SK-N-SH treated with all-trans-retinoic acid at 6 μM for 48 hours (cell line): ENCODE measurements around the gene PIK3R1.

Source experiments
- ATAC-seq: fragments of 200-7000 bp; cut with Tn5 transposase; 3 replicates; pipeline ENCODE4 v1.9.1; 2020; ENCODE audit warnings: mild to moderate bottlenecking, moderate library complexity
- ARNTL ChIP-seq: fragments of 450-650 bp; formaldehyde crosslinking; IDR thresholded peaks from 2 replicates; pipeline ENCODE4 v1.5.0; 2020; ENCODE audit warnings: low read depth, mild to moderate bottlenecking, moderate library complexity, borderline replicate concordance
- BACH2 ChIP-seq: fragments of 250-450 bp; sonication (Bioruptor Pico); IDR thresholded peaks from 2 replicates; pipeline ENCODE4 v1.9.0; 2021; ENCODE audit warnings: mild to moderate bottlenecking, borderline replicate concordance
- CREB5 ChIP-seq: fragments of 250-450 bp; sonication (Bioruptor Pico); IDR thresholded peaks from 2 replicates; pipeline ENCODE4 v1.5.1; 2020; ENCODE audit warnings: low read depth, mild to moderate bottlenecking, moderate library complexity
- CSDC2 ChIP-seq: fragments of 250-450 bp; sonication (Bioruptor Pico); IDR thresholded peaks from 2 replicates; pipeline ENCODE4 v1.5.0; 2020; ENCODE audit warnings: mild to moderate bottlenecking, moderate library complexity
- CSRNP3 ChIP-seq: fragments of 250-450 bp; sonication (Bioruptor Pico); IDR thresholded peaks from 2 replicates; pipeline ENCODE4 v1.5.1; 2021; ENCODE audit warnings: mild to moderate bottlenecking, moderate library complexity
- ESRRG ChIP-seq: fragments of 250-450 bp; sonication (Bioruptor Pico); IDR thresholded peaks from 2 replicates; pipeline ENCODE4 v1.6.1; 2021; ENCODE audit warnings: mild to moderate bottlenecking
- GLIS3 ChIP-seq: fragments of 250-450 bp; sonication (Bioruptor Pico); IDR thresholded peaks from 2 replicates; pipeline ENCODE4 v1.5.0; 2020; ENCODE audit warnings: mild to moderate bottlenecking, moderate library complexity
- ISL1 ChIP-seq: fragments of 250-450 bp; sonication (Bioruptor Pico); IDR thresholded peaks from 2 replicates; pipeline ENCODE4 v2.1.2; 2022; ENCODE audit warnings: mild to moderate bottlenecking, moderate library complexity
- OSR1 ChIP-seq: fragments of 250-450 bp; sonication (Bioruptor Pico); IDR thresholded peaks from 2 replicates; pipeline ENCODE4 v1.8.0; 2022; ENCODE audit warnings: moderate library complexity, mild to moderate bottlenecking, inconsistent platforms
- PATZ1 ChIP-seq: fragments of 250-450 bp; sonication (Bioruptor Pico); IDR thresholded peaks from 2 replicates; pipeline ENCODE4 v1.8.0; 2020; ENCODE audit warnings: mild to moderate bottlenecking, moderate library complexity, borderline replicate concordance
- POU6F1 ChIP-seq: fragments of 250-450 bp; sonication (Bioruptor Pico); IDR thresholded peaks from 2 replicates; pipeline ENCODE4 v1.8.0; 2021; ENCODE audit warnings: low read depth, mild to moderate bottlenecking, moderate library complexity, borderline replicate concordance
- PPARA ChIP-seq: fragments of 250-450 bp; sonication (Bioruptor Pico); IDR thresholded peaks from 2 replicates; pipeline ENCODE4 v1.5.0; 2020; ENCODE audit warnings: mild to moderate bottlenecking, borderline replicate concordance
- RARB ChIP-seq: fragments of 250-450 bp; sonication (Bioruptor Pico); IDR thresholded peaks from 2 replicates; pipeline ENCODE4 v1.8.0; 2021; ENCODE audit warnings: mild to moderate bottlenecking, moderate library complexity
- SNAI2 ChIP-seq: fragments of 250-450 bp; sonication (Bioruptor Pico); IDR thresholded peaks from 2 replicates; pipeline ENCODE4 v1.5.0; 2020; ENCODE audit warnings: mild to moderate bottlenecking, moderate library complexity
- TCF4 ChIP-seq: fragments of 250-450 bp; sonication (Bioruptor Pico); IDR thresholded peaks from 2 replicates; pipeline ENCODE4 v1.8.0; 2021; ENCODE audit warnings: mild to moderate bottlenecking, moderate library complexity, borderline replicate concordance
- TOX ChIP-seq: fragments of 250-450 bp; sonication (Bioruptor Pico); IDR thresholded peaks from 2 replicates; pipeline ENCODE4 v1.8.0; 2021; ENCODE audit warnings: mild to moderate bottlenecking, moderate library complexity, borderline replicate concordance
- TSHZ2 ChIP-seq: fragments of 250-450 bp; sonication (Bioruptor Pico); IDR thresholded peaks from 2 replicates; pipeline ENCODE4 v1.5.0; 2020; ENCODE audit warnings: mild to moderate bottlenecking, moderate library complexity
- ZC3H10 ChIP-seq: fragments of 250-450 bp; sonication (Bioruptor Pico); IDR thresholded peaks from 2 replicates; pipeline ENCODE4 v1.5.1; 2021; ENCODE audit warnings: mild to moderate bottlenecking, moderate library complexity
- ZFP3 ChIP-seq: fragments of 250-450 bp; sonication (Bioruptor Pico); IDR thresholded peaks from 2 replicates; pipeline ENCODE4 v1.5.0; 2020; ENCODE audit warnings: mild to moderate bottlenecking, moderate library complexity
- ZFP30 ChIP-seq: fragments of 450-650 bp; formaldehyde crosslinking; IDR thresholded peaks from 2 replicates; pipeline ENCODE4 v1.5.0; 2022; ENCODE audit warnings: mild to moderate bottlenecking, moderate library complexity
- ZNF565 ChIP-seq: fragments of 450-650 bp; formaldehyde crosslinking; conservative IDR thresholded peaks from 2 replicates; pipeline ENCODE4 v1.5.0; 2020; ENCODE audit warnings: low read depth, mild to moderate bottlenecking, moderate library complexity
- ZNF70 ChIP-seq: fragments of 450-650 bp; formaldehyde crosslinking; IDR thresholded peaks from 2 replicates; pipeline ENCODE4 v1.5.0; 2020; ENCODE audit warnings: mild to moderate bottlenecking, moderate library complexity
- ZNF8 ChIP-seq: fragments of 450-650 bp; formaldehyde crosslinking; IDR thresholded peaks from 2 replicates; pipeline ENCODE4 v1.5.0; 2020; ENCODE audit warnings: mild to moderate bottlenecking, moderate library complexity

PIK3R1 gene

GRCh38 chr5:68176253-68176652, 39.3 kb upstream of the PIK3R1 start:
- TF ChIP-seq OSR1 (no peak), CREB5 (CRISPR knock-in tag) (no peak), ZNF70 (CRISPR knock-in tag) (no peak), TSHZ2 (CRISPR knock-in tag) (no peak), ZFP30 (no peak), ZNF8 (CRISPR knock-in tag) (no peak), TOX (CRISPR knock-in tag) (no peak), ZC3H10 (no peak), SNAI2 (CRISPR knock-in tag) (no peak), POU6F1 (CRISPR knock-in tag) (no peak), PATZ1 (no peak), GLIS3 (CRISPR knock-in tag) (no peak), ESRRG (CRISPR knock-in tag) (no peak), PPARA (CRISPR knock-in tag) (no peak)
- ATAC-seq: no peak

- ATAC-seq: no peak
- TF ChIP-seq ZFP3 (CRISPR knock-in tag): no peak
- TF ChIP-seq BACH2 (CRISPR knock-in tag): no peak
- TF ChIP-seq, all 23 proteins: peak for 0
These were observed 38.6 kb upstream of the PIK3R1 start for GRCh38 chr5:68176802-68177479.

- no peak for TF ChIP-seq POU6F1 (CRISPR knock-in tag)
- TF ChIP-seq TSHZ2 (CRISPR knock-in tag): no peak
- TF ChIP-seq TOX (CRISPR knock-in tag): no peak
- no peak for TF ChIP-seq ZFP3 (CRISPR knock-in tag)
- no peak for TF ChIP-seq ZNF565 (CRISPR knock-in tag)
- TF ChIP-seq CSRNP3 (CRISPR knock-in tag): no peak
- TF ChIP-seq CREB5 (CRISPR knock-in tag): no peak
- no peak for TF ChIP-seq CSDC2 (CRISPR knock-in tag)
- no peak for TF ChIP-seq ZNF8 (CRISPR knock-in tag)
- no peak for TF ChIP-seq ESRRG (CRISPR knock-in tag)
- TF ChIP-seq ISL1 (CRISPR knock-in tag): no peak
- TF ChIP-seq ZNF70 (CRISPR knock-in tag): no peak
- TF ChIP-seq ZC3H10: no peak
- no peak for TF ChIP-seq GLIS3 (CRISPR knock-in tag)
- TF ChIP-seq RARB (CRISPR knock-in tag): no peak
- no peak for TF ChIP-seq ARNTL (CRISPR knock-in tag)
- no peak for TF ChIP-seq TCF4 (CRISPR knock-in tag)
- ATAC-seq: no peak
These were observed 37.9 kb upstream of the PIK3R1 start for GRCh38 chr5:68177676-68178075.
